ENCODE data around the gene PODXL2.

DNA sequence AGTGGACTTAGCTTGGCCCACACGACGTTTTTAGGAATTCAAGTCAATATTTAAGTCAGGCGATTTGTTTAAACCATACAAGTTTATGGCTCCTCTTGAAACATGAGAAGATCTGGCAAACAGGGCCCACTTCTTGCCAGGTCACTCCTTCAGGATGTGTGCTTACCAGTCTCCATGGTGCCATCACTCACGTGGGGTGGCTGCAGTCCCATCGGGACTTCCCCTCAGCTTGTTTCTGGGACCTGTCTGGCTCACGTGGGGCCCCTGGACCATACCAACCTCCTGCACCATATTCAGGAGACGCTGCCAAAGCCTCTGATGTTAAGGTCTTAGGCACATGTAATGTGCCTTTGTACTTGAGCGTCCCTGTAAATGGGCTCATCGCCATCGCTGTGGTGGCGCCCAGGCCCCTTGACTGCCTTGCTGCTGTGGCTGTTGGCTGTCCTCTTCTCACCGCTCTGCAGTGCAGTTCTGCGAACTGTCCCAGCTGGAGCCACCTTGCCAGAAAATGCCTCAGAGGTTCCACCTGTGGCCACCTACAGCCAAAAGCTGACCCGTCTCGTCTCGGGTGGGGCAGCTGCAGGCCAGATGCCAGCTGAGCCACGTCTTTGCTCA lies 21.9 kb upstream of the PODXL2 start:
- TF ChIP-seq, protein P1, sequence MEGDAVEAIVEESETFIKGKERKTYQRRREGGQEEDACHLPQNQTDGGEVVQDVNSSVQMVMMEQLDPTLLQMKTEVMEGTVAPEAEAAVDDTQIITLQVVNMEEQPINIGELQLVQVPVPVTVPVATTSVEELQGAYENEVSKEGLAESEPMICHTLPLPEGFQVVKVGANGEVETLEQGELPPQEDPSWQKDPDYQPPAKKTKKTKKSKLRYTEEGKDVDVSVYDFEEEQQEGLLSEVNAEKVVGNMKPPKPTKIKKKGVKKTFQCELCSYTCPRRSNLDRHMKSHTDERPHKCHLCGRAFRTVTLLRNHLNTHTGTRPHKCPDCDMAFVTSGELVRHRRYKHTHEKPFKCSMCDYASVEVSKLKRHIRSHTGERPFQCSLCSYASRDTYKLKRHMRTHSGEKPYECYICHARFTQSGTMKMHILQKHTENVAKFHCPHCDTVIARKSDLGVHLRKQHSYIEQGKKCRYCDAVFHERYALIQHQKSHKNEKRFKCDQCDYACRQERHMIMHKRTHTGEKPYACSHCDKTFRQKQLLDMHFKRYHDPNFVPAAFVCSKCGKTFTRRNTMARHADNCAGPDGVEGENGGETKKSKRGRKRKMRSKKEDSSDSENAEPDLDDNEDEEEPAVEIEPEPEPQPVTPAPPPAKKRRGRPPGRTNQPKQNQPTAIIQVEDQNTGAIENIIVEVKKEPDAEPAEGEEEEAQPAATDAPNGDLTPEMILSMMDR (IDR thresholded peaks at IDR 0.05): no peak
- TF ChIP-seq POLR2A (IDR thresholded peaks at IDR 0.05): no peak
